Hepatocyte (in vitro differentiated cells): Measurements from ENCODE around the gene PXMP2. TPM values are rescaled to one million over a fixed set of nuclear protein-coding genes. Genes with fewer than 3 reads are reported as not detected.

ENCODE experiments used
- DNase-seq: peaks from one replicate; pipeline ENCODE4 v3.0.0-alpha.2; 2016; ENCODE audit warnings: low spot score
- H2AFZ ChIP-seq: fragments of 200-600 bp; sonication (generic); 2 replicates; pipeline ENCODE4 v1.6.0; 2016; ENCODE audit warnings: antibody characterized with exemption, mild to moderate bottlenecking
- H3K27ac ChIP-seq: fragments of 200-600 bp; sonication (generic); 2 replicates; pipeline ENCODE4 v1.5.1; 2016; ENCODE audit warnings: mild to moderate bottlenecking
- H3K27me3 ChIP-seq: fragments of 200-600 bp; sonication (generic); 2 replicates; pipeline ENCODE4 v1.6.1; 2016
- H3K36me3 ChIP-seq: fragments of 200-600 bp; sonication (generic); replicated peaks from 2 replicates; pipeline ENCODE4 v1.5.1; 2016; ENCODE audit warnings: low read depth; ENCODE audit not compliant: insufficient read depth
- H3K4me1 ChIP-seq: fragments of 200-600 bp; sonication (generic); 2 replicates; pipeline ENCODE4 v1.5.1; 2016; ENCODE audit warnings: mild to moderate bottlenecking, moderate library complexity; ENCODE audit not compliant: insufficient read depth
- H3K4me2 ChIP-seq: fragments of 200-600 bp; sonication (generic); 2 replicates; pipeline ENCODE4 v1.6.0; 2016
- H3K4me3 ChIP-seq: fragments of 200-600 bp; sonication (generic); 2 replicates; pipeline ENCODE4 v1.5.1; 2016; ENCODE audit warnings: mild to moderate bottlenecking
- H3K79me2 ChIP-seq: fragments of 200-600 bp; sonication (generic); 2 replicates; pipeline ENCODE4 v1.6.0; 2017; ENCODE audit warnings: mild to moderate bottlenecking
- H3K9me2 ChIP-seq: fragments of 200-600 bp; sonication (generic); replicated peaks from 2 replicates; pipeline ENCODE4 v1.6.0; 2017; ENCODE audit warnings: mild to moderate bottlenecking; ENCODE audit not compliant: insufficient read depth
- H3K9me3 ChIP-seq: fragments of 200-600 bp; sonication (generic); 2 replicates; pipeline ENCODE4 v1.5.1; 2016; ENCODE audit warnings: low read depth, mild to moderate bottlenecking
- H4K20me1 ChIP-seq: fragments of 200-600 bp; sonication (generic); 2 replicates; pipeline ENCODE4 v1.6.0; 2016; ENCODE audit warnings: mild to moderate bottlenecking; ENCODE audit not compliant: insufficient read depth, poor library complexity, severe bottlenecking
- CTCF ChIP-seq: fragments of 200-600 bp; sonication (generic); IDR thresholded peaks from 2 replicates; pipeline ENCODE4 v1.5.1; 2016; ENCODE audit warnings: antibody characterized with exemption, mild to moderate bottlenecking; ENCODE audit not compliant: poor library complexity
- EZH2 ChIP-seq: fragments of 200-600 bp; sonication (generic); IDR thresholded peaks from 2 replicates; pipeline ENCODE4 v1.6.1; 2016; ENCODE audit warnings: antibody characterized with exemption, mild to moderate bottlenecking, borderline replicate concordance
- EZH2phosphoT487 ChIP-seq: fragments of 200-600 bp; sonication (generic); IDR thresholded peaks from one replicate; pipeline ENCODE4 v1.6.1; 2018; ENCODE audit warnings: antibody characterized with exemption, mild to moderate bottlenecking, low read depth, moderate library complexity; ENCODE audit not compliant: unreplicated experiment, severe bottlenecking
- WGBS: methylation state at CpG from one replicate; pipeline ENCODE4 v1.1.6; 2016; ENCODE audit warnings: low lambda C conversion rate; ENCODE audit errors: missing lambda C conversion rate; 5-methylcytosine and 5-hydroxymethylcytosine counted together
- polyA plus RNA-seq: library from polyadenylated mRNA; unstranded; fragments of >200 nt; fragmentation: Nextera tagmentation; extraction: Ambion mirVana; gene quantifications from 2 replicates; pipeline ENCODE4 v1.2.1, GENCODE V29; 2016
- total RNA-seq: library from RNA; depleted of rRNA; stranded (reverse); fragments of >200 nt; gene quantifications from 2 replicates; pipeline ENCODE4 v1.2.3, GENCODE V29; 2014

The PXMP2 gene
- total and polyA plus RNA-seq, 2 experiments from 2014 or later, result 61.8 to 82.7 TPM

GRCh38 chr12:132653567-132654290 lies 33.7 kb upstream of the PXMP2 start:
- H3K36me3 ChIP-seq, result no peaks in the 10 kb centered on the region
- no peaks in the 10 kb centered on the region for H3K9me2 ChIP-seq
- no peak overlapping the region for H3K4me2 ChIP-seq
- H2AFZ ChIP-seq, result no peak overlapping the region
- H3K79me2 ChIP-seq, result no peaks in the 10 kb centered on the region
- H3K27me3 ChIP-seq, result no peaks in the 10 kb centered on the region
- H4K20me1 ChIP-seq, result no peaks in the 10 kb centered on the region
- no peaks in the 10 kb centered on the region for H3K9me3 ChIP-seq
- H3K4me3 ChIP-seq, result no peak overlapping the region
- no peak overlapping the region for H3K27ac ChIP-seq
- no peaks in the 10 kb centered on the region for H3K4me1 ChIP-seq
- no peak for DNase-seq
- TF ChIP-seq EZH2phosphoT487 (no peak), EZH2 (no peak), CTCF (no peak)
- 91% methylated on average over 7 of the region's 7 CpGs for WGBS

- 96% methylated on average over 12 of the region's 12 CpGs for WGBS
- H4K20me1 ChIP-seq, result no peaks in the 10 kb centered on the region
- H3K9me2 ChIP-seq, result no peaks in the 10 kb centered on the region
- TF ChIP-seq EZH2phosphoT487 (no peak), EZH2 (no peak), CTCF (no peak)
- no peaks in the 10 kb centered on the region for H3K4me1 ChIP-seq
- DNase-seq, result no peak
- H3K9me3 ChIP-seq, result no peaks in the 10 kb centered on the region
- H3K79me2 ChIP-seq, result no peaks in the 10 kb centered on the region
- no peak overlapping the region for H2AFZ ChIP-seq
- no peaks in the 10 kb centered on the region for H3K27me3 ChIP-seq
- H3K4me3 ChIP-seq, result no peak overlapping the region
- H3K4me2 ChIP-seq, result no peak overlapping the region
- H3K36me3 ChIP-seq, result no peaks in the 10 kb centered on the region
- H3K27ac ChIP-seq, result no peak overlapping the region
Measured at GRCh38 chr12:132657004-132657727, 30.2 kb upstream of the PXMP2 start.

GRCh38 chr12:132658149-132658894 lies 29.1 kb upstream of the PXMP2 start:
- H3K9me2 ChIP-seq, result no peaks in the 10 kb centered on the region
- H3K4me1 ChIP-seq, result no peaks in the 10 kb centered on the region
- no peaks in the 10 kb centered on the region for H3K27me3 ChIP-seq
- no peaks in the 10 kb centered on the region for H3K79me2 ChIP-seq
- TF ChIP-seq EZH2phosphoT487 (no peak), EZH2 (no peak), CTCF (no peak)
- H3K4me3 ChIP-seq, result no peak overlapping the region
- H3K27ac ChIP-seq, result no peak overlapping the region
- no peak for DNase-seq
- 96% methylated on average over 32 of the region's 32 CpGs for WGBS
- no peak overlapping the region for H2AFZ ChIP-seq
- H3K36me3 ChIP-seq, result no peaks in the 10 kb centered on the region
- H3K4me2 ChIP-seq, result no peak overlapping the region
- H4K20me1 ChIP-seq, result no peaks in the 10 kb centered on the region
- H3K9me3 ChIP-seq, result no peaks in the 10 kb centered on the region
